ENCODE results near the gene ARMC5.
"Not testable (repeated sequence)": the region's sequence is repeated elsewhere in the genome, so short reads cannot be mapped to it uniquely, and the experiment has no call there.

ARMC5 gene

DNA sequence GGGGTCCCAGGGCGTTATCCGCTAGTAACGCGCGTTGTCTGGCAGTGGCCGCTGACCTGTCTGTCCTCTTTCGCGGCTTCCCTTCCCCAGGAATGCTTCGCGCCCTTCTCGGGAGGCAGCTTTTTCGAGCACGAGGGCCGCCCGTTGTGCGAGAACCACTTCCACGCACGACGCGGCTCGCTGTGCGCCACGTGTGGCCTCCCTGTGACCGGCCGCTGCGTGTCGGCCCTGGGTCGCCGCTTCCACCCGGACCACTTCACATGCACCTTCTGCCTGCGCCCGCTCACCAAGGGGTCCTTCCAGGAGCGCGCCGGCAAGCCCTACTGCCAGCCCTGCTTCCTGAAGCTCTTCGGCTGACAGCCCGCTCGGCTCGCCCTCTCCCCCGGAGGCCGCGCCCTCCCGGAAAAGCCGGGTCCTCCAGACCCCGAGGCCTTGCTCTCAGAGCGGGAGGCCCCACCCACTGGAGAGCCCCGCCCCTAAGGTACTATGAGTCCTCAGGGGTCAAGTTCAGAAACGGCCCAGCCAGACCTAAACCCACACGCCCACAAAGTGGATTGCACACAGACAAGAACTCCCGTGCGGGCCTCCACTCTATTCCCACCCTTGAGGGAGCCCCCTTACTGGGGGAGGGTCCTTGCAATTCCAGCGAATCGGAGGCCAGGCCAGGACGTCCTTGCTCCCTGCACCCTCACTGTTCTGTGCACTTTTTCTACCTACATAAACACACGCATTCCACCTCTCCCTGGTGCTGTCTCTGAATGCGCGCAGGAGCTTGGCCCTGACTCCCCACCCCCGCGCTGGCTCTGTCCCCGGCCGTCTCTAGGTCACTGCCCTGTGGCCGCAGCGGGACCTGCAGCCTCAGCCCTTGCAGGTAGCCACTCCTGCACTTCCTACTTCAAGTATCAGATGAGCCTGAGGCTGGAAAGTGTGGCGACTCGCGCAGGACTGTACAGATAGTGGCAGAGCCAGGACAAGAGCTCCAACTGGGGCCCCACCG lies 18.2 kb downstream of the ARMC5 start:
- no peak overlapping the region for H3K4me3 ChIP-seq (replicated peaks; ENCODE audit: low read depth, low read length)
- no peak for DNase-seq (ENCODE audit: extremely low read depth, low read depth)
- TF ChIP-seq CTCF (IDR thresholded peaks at IDR 0.05; ENCODE audit: low read depth, low read length, missing control alignments) = no peak

- no peak for TF ChIP-seq CTCF (IDR thresholded peaks at IDR 0.05; ENCODE audit: low read depth, low read length, missing control alignments)
- H3K4me3 ChIP-seq (replicated peaks; ENCODE audit: low read depth, low read length) = no peak overlapping the region
- DNase-seq (ENCODE audit: extremely low read depth, low read depth) = no peak
Observed at GRCh38 chr16:31478956-31479355, 19.7 kb downstream of the ARMC5 start.

DNA sequence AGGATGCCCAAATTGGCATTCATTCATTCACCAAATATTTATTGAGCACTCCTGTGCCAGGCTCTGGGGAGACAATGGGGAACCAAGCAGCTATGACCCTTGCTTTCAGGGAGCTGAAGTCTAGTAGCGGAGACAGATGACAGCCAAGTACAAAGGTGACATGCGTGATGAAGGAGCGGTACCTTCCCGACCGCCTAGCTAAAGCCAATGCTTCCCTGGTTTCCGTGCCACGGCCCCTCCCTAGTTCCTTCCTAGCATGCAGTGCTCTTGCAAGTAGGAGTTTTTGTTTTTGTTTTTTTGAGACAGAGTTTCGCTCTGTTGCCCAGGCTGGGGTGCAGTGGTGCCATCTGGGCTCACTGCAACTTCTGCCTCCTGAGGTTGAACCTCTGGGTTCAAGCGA lies 20.4 kb downstream of the ARMC5 start:
- TF ChIP-seq CTCF (IDR thresholded peaks at IDR 0.05; ENCODE audit: low read depth, low read length, missing control alignments) = no peak

GRCh38 chr16:31480851-31481536 lies 21.7 kb downstream of the ARMC5 start:
- no peak overlapping the region for H3K4me3 ChIP-seq (replicated peaks; ENCODE audit: low read depth, low read length)
- no peak for TF ChIP-seq CTCF (IDR thresholded peaks at IDR 0.05; ENCODE audit: low read depth, low read length, missing control alignments)
- no peak for DNase-seq (ENCODE audit: extremely low read depth, low read depth)

More for the DNA sequence above, 20.4 kb downstream of the ARMC5 start:
- no peak for DNase-seq (ENCODE audit: extremely low read depth, low read depth)
- no peak overlapping the region for H3K4me3 ChIP-seq (replicated peaks; ENCODE audit: low read depth, low read length)

- H3K4me3 ChIP-seq (replicated peaks; ENCODE audit: low read depth, low read length) = no peak within 1 kb of the TSS
- TF ChIP-seq CTCF (IDR thresholded peaks at IDR 0.05; ENCODE audit: low read depth, low read length, missing control alignments) = no peak
- no peak for DNase-seq (ENCODE audit: extremely low read depth, low read depth)
Observed at GRCh38 chr16:31483081-31483480, 23.8 kb downstream of the ARMC5 start, which contains the start of gene SLC5A2. SLC5A2 (plus strand) TSS chr16:31483123; CDS start chr16:31483137, 14 bp downstream.

- H3K4me3 ChIP-seq (replicated peaks; ENCODE audit: low read depth, low read length); DNase-seq (ENCODE audit: extremely low read depth, low read depth): not testable (repeated sequence)
Observed at GRCh38 chr16:31484048-31484447, 24.7 kb downstream of the ARMC5 start.
